Spleen (tissue), 11 donors: ENCODE measurements around the gene LAMA5. TPM values are rescaled to one million over a fixed set of nuclear protein-coding genes. Genes with fewer than 3 reads are reported as not detected.

Source experiments
- DNase-seq: peaks from one replicate; pipeline ENCODE4 v3.0.0-alpha.2; 2020
- H3K27ac ChIP-seq, 8 donors: fragments of 200-600 bp; sonication (generic) in 7 of 8; 1 replicate in 4 of 8; 2 replicates in 4 of 8; pipeline versions ENCODE4 v1.5.0 to v1.8.0; 2016 to 2021; ENCODE audit warnings: inconsistent platforms in 4 of 8, mild to moderate bottlenecking in 4 of 8, moderate library complexity in 1 of 8
- H3K27me3 ChIP-seq, 7 donors: fragments of 200-600 bp; sonication (generic) in 6 of 7; replicated peaks in 1 of 7; 1 replicate in 4 of 7; 2 replicates in 3 of 7; pipeline versions ENCODE4 v1.5.0 to v1.8.0; 2016 to 2021; ENCODE audit warnings: inconsistent platforms in 3 of 7, mild to moderate bottlenecking in 1 of 7
- H3K36me3 ChIP-seq, 6 donors: fragments of 200-600 bp; sonication (generic) in 5 of 6; 1 replicate in 4 of 6; 2 replicates in 2 of 6; pipeline versions ENCODE4 v1.5.0 to v1.8.0; 2016 to 2021; ENCODE audit warnings: inconsistent platforms in 2 of 6
- H3K4me1 ChIP-seq, 6 donors: fragments of 200-600 bp; sonication (generic) in 5 of 6; 1 replicate in 3 of 6; 2 replicates in 3 of 6; pipeline versions ENCODE4 v1.5.0 to v1.8.0; 2016 to 2021; ENCODE audit warnings: inconsistent platforms in 3 of 6
- H3K4me3 ChIP-seq, 8 donors: fragments of 200-600 bp; sonication (generic) in 7 of 8; 1 replicate in 4 of 8; 2 replicates in 4 of 8; pipeline versions ENCODE4 v1.5.0 to v1.8.0; 2016 to 2021; ENCODE audit warnings: inconsistent platforms in 4 of 8, mild to moderate bottlenecking in 4 of 8, moderate library complexity in 2 of 8
- H3K9me3 ChIP-seq, 8 donors: fragments of 200-600 bp; sonication (generic) in 7 of 8; 1 replicate in 4 of 8; 2 replicates in 4 of 8; pipeline versions ENCODE4 v1.5.0 to v1.8.0; 2016 to 2021; ENCODE audit warnings: inconsistent platforms in 4 of 8
- POLR2A ChIP-seq, 3 donors: fragments of 450-650 bp; IDR thresholded peaks; one replicate each; pipeline ENCODE4 v1.5.1; 2017; ENCODE audit warnings: antibody characterized with exemption in 3 of 3, mild to moderate bottlenecking in 1 of 3
- POLR2AphosphoS5 ChIP-seq, 3 donors: sonication (generic); formaldehyde crosslinking; IDR thresholded peaks; one replicate each; pipeline ENCODE4 v1.5.1; 2017; ENCODE audit warnings: antibody characterized with exemption in 3 of 3
- WGBS, 5 donors: extraction: QIAGEN DNeasy Blood & Tissue Kit in 3 of 5; methylation state at CpG; one replicate each; pipeline versions ENCODE4 v1.1.5 to v1.1.7; 2013 to 2018; 5-methylcytosine and 5-hydroxymethylcytosine counted together
- intact Hi-C: fragments of 100-400 bp; cut with DNase I; formaldehyde crosslinking; loops from one replicate; pipeline ENCODE4 v1.15.0; 2023; ENCODE audit warnings: low total_unique reads
- polyA plus RNA-seq, 3 donors: library from polyadenylated mRNA; stranded (reverse); fragments of 200-250 nt; gene quantifications; one replicate each; pipeline ENCODE4 v1.2.1, GENCODE V29; 2013
- total RNA-seq, 7 donors: library from RNA; depleted of rRNA in 3 of 7; stranded (reverse); fragments of >200 nt in 3 of 7; fragmentation: NEBNext Ultra II Directional in 4 of 7; extraction: Animal tissue kit (Norgen Biotek cat#: 25700) in 4 of 7; gene quantifications; one replicate each; pipeline versions ENCODE4 v1.1.0 to v1.2.1, GENCODE V29; 2016 to 2021
- TF ChIP-seq, protein P1 (sequence below), 11 experiments: fragments of 200-600 bp in 7 of 11; fragments of 450-650 bp in 4 of 11; sonication (generic) in 4 of 11; IDR thresholded peaks in 8 of 11; conservative IDR thresholded peaks in 3 of 11; 1 replicate in 7 of 11; 2 replicates in 4 of 11; pipeline versions ENCODE4 v1.4.0 to v1.8.0; 2016 to 2021; ENCODE audit warnings: antibody characterized with exemption in 11 of 11, inconsistent platforms in 4 of 11, mild to moderate bottlenecking in 1 of 11
- donor health status: healthy with polysubstance abuse.
- donor health status: DM: no; HTN: no; CAD: no; lungs with moderate emphysema.
- donor health status: DM: no; HTN: no; CAD: no.
- donor health status: Bipolar disorder and iron deficiency.
- donor health status: healthy.
- donor health status: DM: no; HTN: no; CAD: no.
- donor health status: DM: yes; HTN: yes; CAD: no.

LAMA5 gene
- total and polyA plus RNA-seq, 10 donors = 46.5 to 266 (median 115) TPM

DNA sequence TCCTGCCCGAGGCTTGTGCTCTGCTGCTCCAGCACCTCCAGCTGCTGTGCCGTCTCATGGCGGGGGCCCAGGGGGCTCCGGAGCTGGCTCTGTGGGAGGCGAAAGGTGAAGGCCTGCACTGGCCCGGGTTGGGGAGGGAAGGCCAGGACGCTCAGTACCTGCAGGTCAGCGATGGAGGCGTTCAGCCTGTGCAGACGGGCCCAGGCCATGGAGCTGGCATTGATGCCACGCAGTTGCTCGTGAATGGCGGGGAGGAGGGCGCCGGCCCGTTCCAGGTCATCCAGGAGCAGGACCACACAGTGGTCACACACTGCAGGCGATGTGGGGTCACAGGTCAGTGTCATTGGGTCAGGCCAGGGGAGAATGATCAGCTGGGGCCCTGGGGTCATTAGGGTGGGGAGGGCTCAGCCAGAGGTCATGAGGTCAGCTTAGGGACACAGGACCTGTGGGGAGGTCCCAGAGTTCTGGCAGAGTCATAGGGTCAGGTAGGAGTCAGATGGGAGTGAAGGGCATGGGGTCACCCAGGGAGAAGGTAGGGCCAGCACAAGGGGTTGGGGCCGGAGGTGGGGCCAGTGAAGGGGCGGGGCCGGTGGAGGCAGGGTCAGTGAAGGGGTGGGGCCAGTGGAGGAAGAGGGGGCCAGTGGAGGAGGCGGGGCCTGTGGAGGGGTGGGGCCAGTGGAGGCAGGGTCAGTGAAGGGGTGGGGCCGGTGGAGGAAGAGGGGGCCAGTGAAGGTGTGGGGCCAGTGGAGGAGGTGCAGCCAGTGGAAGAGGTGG, 46.3 kb downstream of the LAMA5 start:
- intact Hi-C loops = no loop called here
- no peak for DNase-seq
- no peak overlapping the region for H3K4me3 ChIP-seq
- H3K4me1 ChIP-seq = no peaks in the 10 kb centered on the region
- no peaks in the 10 kb centered on the region for H3K27me3 ChIP-seq
- TF ChIP-seq, protein P1, sequence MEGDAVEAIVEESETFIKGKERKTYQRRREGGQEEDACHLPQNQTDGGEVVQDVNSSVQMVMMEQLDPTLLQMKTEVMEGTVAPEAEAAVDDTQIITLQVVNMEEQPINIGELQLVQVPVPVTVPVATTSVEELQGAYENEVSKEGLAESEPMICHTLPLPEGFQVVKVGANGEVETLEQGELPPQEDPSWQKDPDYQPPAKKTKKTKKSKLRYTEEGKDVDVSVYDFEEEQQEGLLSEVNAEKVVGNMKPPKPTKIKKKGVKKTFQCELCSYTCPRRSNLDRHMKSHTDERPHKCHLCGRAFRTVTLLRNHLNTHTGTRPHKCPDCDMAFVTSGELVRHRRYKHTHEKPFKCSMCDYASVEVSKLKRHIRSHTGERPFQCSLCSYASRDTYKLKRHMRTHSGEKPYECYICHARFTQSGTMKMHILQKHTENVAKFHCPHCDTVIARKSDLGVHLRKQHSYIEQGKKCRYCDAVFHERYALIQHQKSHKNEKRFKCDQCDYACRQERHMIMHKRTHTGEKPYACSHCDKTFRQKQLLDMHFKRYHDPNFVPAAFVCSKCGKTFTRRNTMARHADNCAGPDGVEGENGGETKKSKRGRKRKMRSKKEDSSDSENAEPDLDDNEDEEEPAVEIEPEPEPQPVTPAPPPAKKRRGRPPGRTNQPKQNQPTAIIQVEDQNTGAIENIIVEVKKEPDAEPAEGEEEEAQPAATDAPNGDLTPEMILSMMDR (IDR thresholded peaks at IDR 0.05 in 8 of 11, conservative IDR thresholded peaks at IDR 0.05 in 3 of 11) = no peak
- TF ChIP-seq POLR2A (IDR thresholded peaks at IDR 0.05) (no peak), POLR2AphosphoS5 (IDR thresholded peaks at IDR 0.05) (peak in 2 of 3 donors; percentile 34 to 51)
- H3K9me3 ChIP-seq = no peaks in the 10 kb centered on the region
- peaks cover 0 to 90% (median 37%) of the 10 kb centered on the region in 6 donors for H3K36me3 ChIP-seq
- H3K27ac ChIP-seq = no peak overlapping the region
- 88 to 95% (median 94%) methylated on average over 17 to 22 of the region's 22 CpGs for WGBS, 5 donors

DNA sequence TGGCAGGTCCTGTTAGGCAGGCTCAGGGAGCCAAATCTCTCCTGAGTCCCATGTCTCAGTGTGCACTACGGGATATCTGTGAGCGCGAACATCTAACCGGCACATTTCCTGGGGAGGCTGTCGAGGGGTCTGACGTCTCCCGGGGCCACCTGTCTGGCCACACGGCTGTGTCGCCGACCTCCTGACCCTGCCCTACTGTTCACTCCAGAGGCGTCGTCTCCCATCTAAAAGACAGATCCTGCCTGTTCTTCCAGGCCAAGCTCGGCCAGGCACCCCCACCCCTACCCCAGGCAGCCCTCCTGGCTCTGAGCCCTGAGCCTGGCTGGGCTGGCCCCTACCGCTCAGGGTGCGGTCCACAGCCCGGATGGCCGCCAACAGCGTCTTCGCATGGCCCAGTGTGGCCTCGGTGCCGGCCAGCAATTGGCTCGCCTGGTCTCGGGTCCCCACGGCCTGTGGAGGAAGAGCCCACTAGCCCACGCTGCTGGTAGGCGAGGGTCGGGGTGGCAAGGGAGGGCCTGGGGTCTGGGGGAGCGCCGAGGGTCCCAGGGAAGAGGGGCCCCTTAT, 47.7 kb downstream of the LAMA5 start:
- Histone ChIP-seq H3K36me3 (peaks cover 0 to 90% (median 44%) of the 10 kb centered on the region in 6 donors), H3K27me3 (no peaks in the 10 kb centered on the region), H3K4me3 (no peak overlapping the region), H3K9me3 (no peaks in the 10 kb centered on the region), H3K4me1 (no peaks in the 10 kb centered on the region), H3K27ac (no peak overlapping the region)
- intact Hi-C loops = no loop called here
- DNase-seq = no peak
- TF ChIP-seq, protein P1 (IDR thresholded peaks at IDR 0.05 in 8 of 11, conservative IDR thresholded peaks at IDR 0.05 in 3 of 11) = no peak
- TF ChIP-seq POLR2AphosphoS5 (IDR thresholded peaks at IDR 0.05) (peak in 1 of 3 donors; percentile 36), POLR2A (IDR thresholded peaks at IDR 0.05) (no peak)
- WGBS, 5 donors = 84 to 89% (median 87%) methylated on average over 18 to 29 of the region's 29 CpGs

DNA sequence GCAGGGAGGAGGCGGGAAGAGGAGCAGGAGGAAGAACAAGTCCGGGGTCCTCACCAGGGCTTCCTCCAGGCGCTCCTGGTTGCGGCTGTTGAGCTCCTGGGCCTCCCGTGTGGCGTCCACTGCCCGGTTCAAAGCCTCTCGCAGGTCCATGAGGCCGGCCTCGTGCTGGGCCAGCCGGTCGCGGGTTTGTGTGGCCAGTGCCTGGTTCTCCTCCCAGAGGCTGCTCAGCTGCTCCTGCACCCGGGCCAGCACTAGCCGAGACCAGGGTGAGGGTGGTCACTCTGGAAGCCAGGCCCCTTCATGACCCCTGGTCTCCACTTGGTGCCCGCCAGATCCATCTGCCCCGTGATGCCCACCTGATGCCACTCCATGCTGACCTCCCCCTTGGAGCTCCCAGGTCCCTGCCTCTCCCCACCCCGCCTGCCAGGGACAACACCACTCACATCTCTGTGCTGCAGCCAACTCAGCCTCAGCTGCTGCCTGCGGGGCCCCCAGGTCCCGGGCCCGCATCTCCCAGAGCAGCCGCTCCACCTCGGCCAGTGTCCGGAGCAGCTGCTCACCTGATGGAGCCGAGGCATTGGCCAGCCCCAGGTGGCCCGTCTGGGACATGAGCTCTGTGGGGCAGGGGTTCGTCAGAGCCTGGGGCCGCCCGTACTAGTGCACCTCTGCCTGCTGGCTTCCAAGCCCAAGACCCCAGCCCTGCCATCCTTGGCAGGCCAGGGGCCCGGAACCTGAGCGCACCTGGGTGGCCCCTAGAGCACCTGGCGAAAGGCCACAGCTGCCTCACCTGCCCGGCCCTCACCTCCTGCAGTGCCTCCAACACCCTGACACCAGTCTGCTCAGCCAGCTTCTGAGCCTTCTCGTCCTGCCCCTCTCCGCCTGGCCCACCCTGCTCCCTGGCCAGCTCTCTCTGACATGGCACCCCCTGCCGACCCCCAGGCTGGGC, 48.4 kb downstream of the LAMA5 start:
- 85 to 94% (median 92%) methylated on average over 27 to 36 of the region's 36 CpGs for WGBS, 5 donors
- peak in 1 of 3 donors; percentile 28 for TF ChIP-seq POLR2AphosphoS5 (IDR thresholded peaks at IDR 0.05)
- TF ChIP-seq POLR2A (IDR thresholded peaks at IDR 0.05) = no peak
- Histone ChIP-seq H3K27ac (peak overlapping the region in 1 of 8 donors; percentile 21), H3K27me3 (no peaks in the 10 kb centered on the region), H3K4me3 (no peak overlapping the region), H3K4me1 (no peaks in the 10 kb centered on the region), H3K36me3 (peaks cover 0 to 88% (median 43%) of the 10 kb centered on the region in 6 donors), H3K9me3 (no peaks in the 10 kb centered on the region)
- intact Hi-C loops = no loop called here
- DNase-seq = no peak

DNA sequence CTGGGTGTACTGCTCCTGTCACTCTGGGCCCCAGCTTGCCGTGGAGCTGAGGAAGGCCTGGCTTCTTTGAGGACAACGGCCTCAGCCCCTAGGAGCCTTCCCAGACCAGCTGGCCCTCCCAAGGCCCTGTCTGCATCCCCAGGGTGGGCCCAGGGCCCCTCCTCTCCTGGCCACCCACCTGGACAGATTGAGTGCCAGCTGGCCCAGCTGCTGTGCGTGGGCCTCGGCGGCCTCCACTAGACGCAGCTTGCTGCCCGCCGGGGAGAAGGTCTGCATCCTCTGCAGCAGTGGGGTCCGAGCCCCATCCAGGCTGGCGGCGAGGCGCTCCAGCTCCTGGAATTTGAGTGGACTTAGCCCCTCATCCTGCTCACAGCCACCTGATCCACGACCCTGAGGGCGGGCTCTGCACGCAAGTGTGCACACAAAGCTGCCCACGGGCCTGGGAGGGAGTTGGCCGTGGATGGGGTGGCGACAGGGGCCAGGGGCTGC, 49.9 kb downstream of the LAMA5 start:
- Histone ChIP-seq H3K4me1 (peaks cover 0 to under 1% (median 0%) of the 10 kb centered on the region in 6 donors), H3K36me3 (peaks cover 0 to 88% (median 46%) of the 10 kb centered on the region in 6 donors), H3K4me3 (no peak overlapping the region), H3K9me3 (no peaks in the 10 kb centered on the region), H3K27ac (no peak overlapping the region), H3K27me3 (no peaks in the 10 kb centered on the region)
- intact Hi-C loops = no loop called here
- DNase-seq = no peak
- WGBS, 5 donors = 80 to 90% (median 88%) methylated on average over 8 to 18 of the region's 18 CpGs
- TF ChIP-seq POLR2A (IDR thresholded peaks at IDR 0.05) (no peak), POLR2AphosphoS5 (IDR thresholded peaks at IDR 0.05) (no peak)
- TF ChIP-seq, protein P1 (IDR thresholded peaks at IDR 0.05 in 8 of 11, conservative IDR thresholded peaks at IDR 0.05 in 3 of 11) = no peak
